ENCODE data around the gene FXYD7.

FXYD7 gene

GRCh38 chr19:35160629-35161433 lies 17.8 kb downstream of the FXYD7 start:
- TF ChIP-seq TAF1 (IDR thresholded peaks at IDR 0.05; ENCODE audit: borderline replicate concordance, insufficient read depth, low read length) (no peak), POLR2AphosphoS5 (IDR thresholded peaks at IDR 0.05; ENCODE audit: low read depth, low read length) (no peak), FOXP2 (optimal IDR thresholded peaks at IDR 0.05; ENCODE audit: borderline replicate concordance, extremely low read depth, extremely low read length, insufficient read depth) (no peak), SIN3A (IDR thresholded peaks at IDR 0.05; ENCODE audit: borderline replicate concordance, insufficient read depth, low read length) (no peak), REST (IDR thresholded peaks at IDR 0.05; ENCODE audit: insufficient read depth in 1 of 2, low read depth in 2 of 2, low read length in 2 of 2) (no peak)

GRCh38 chr19:35161434-35161743 lies 18.3 kb downstream of the FXYD7 start:
- TF ChIP-seq TAF1 (IDR thresholded peaks at IDR 0.05; ENCODE audit: borderline replicate concordance, insufficient read depth, low read length) (no peak), SIN3A (IDR thresholded peaks at IDR 0.05; ENCODE audit: borderline replicate concordance, insufficient read depth, low read length) (no peak), REST (IDR thresholded peaks at IDR 0.05; ENCODE audit: insufficient read depth in 1 of 2, low read depth in 2 of 2, low read length in 2 of 2) (no peak), POLR2AphosphoS5 (IDR thresholded peaks at IDR 0.05; ENCODE audit: low read depth, low read length) (no peak), FOXP2 (optimal IDR thresholded peaks at IDR 0.05; ENCODE audit: borderline replicate concordance, extremely low read depth, extremely low read length, insufficient read depth) (no peak)

- no peak for TF ChIP-seq TAF1 (IDR thresholded peaks at IDR 0.05; ENCODE audit: borderline replicate concordance, insufficient read depth, low read length)
- no peak for TF ChIP-seq REST (IDR thresholded peaks at IDR 0.05; ENCODE audit: insufficient read depth in 1 of 2, low read depth in 2 of 2, low read length in 2 of 2)
- TF ChIP-seq FOXP2 (optimal IDR thresholded peaks at IDR 0.05; ENCODE audit: borderline replicate concordance, extremely low read depth, extremely low read length, insufficient read depth) = no peak
- TF ChIP-seq POLR2AphosphoS5 (IDR thresholded peaks at IDR 0.05; ENCODE audit: low read depth, low read length) = no peak
- no peak for TF ChIP-seq SIN3A (IDR thresholded peaks at IDR 0.05; ENCODE audit: borderline replicate concordance, insufficient read depth, low read length)
Observed at GRCh38 chr19:35162471-35163326, 19.6 kb downstream of the FXYD7 start.

GRCh38 chr19:35164418-35164817 lies 21.4 kb downstream of the FXYD7 start:
- TF ChIP-seq POLR2AphosphoS5 (IDR thresholded peaks at IDR 0.05; ENCODE audit: low read depth, low read length) = no peak
- no peak for TF ChIP-seq SIN3A (IDR thresholded peaks at IDR 0.05; ENCODE audit: borderline replicate concordance, insufficient read depth, low read length)
- TF ChIP-seq TAF1 (IDR thresholded peaks at IDR 0.05; ENCODE audit: borderline replicate concordance, insufficient read depth, low read length) = no peak
- TF ChIP-seq FOXP2 (optimal IDR thresholded peaks at IDR 0.05; ENCODE audit: borderline replicate concordance, extremely low read depth, extremely low read length, insufficient read depth) = no peak
- no peak for TF ChIP-seq REST (IDR thresholded peaks at IDR 0.05; ENCODE audit: insufficient read depth in 1 of 2, low read depth in 2 of 2, low read length in 2 of 2)
